Colon (tissue), 2 donors: ENCODE results near the gene ATP8B2.

ENCODE experiments used
- FAIRE-seq: peaks from 2 replicates; lab custom pipeline; 2012; peaks lifted over from hg19 to GRCh38; lab: Jason Lieb, UNC
- donor health status: control.
- donor health status: control.

ATP8B2 gene

GRCh38 chr1:154398141-154398540, 72.8 kb downstream of the ATP8B2 start:
- no peak for FAIRE-seq

GRCh38 chr1:154398678-154399077, 73.4 kb downstream of the ATP8B2 start:
- no peak for FAIRE-seq

GRCh38 chr1:154400381-154400801, 75.1 kb downstream of the ATP8B2 start:
- FAIRE-seq: no peak
